A673 (cell line): ENCODE measurements around the gene FUNDC2. TPM values are rescaled to one million over a fixed set of nuclear protein-coding genes. Genes with fewer than 3 reads are reported as not detected.

Experiments
- BruUV-seq: library from RNA; stranded (reverse); fragments of 400-500 nt; replicated peaks from 2 replicates; lab custom pipeline; 2021; lab: Mats Ljungman, UMichigan
- CTCF ChIA-PET: fragments of 300-600 bp; sonication (Branson Sonifier 250); formaldehyde crosslinking; loops from one replicate; lab custom pipeline; 2022; ENCODE audit warnings: antibody characterized with exemption; lab: Charles Lee
- POLR2A ChIA-PET: fragments of 300-600 bp; sonication (Branson Sonifier 250); formaldehyde crosslinking; loops from one replicate; lab custom pipeline; 2022; ENCODE audit warnings: antibody characterized with exemption; ENCODE audit not compliant: low non-redundant PET; lab: Charles Lee
- DNase-seq: peaks from one replicate; pipeline ENCODE4 v3.0.0-alpha.2; 2015; ENCODE audit warnings: low spot score
- H3K27ac ChIP-seq: fragments of 200-600 bp; sonication (generic); 2 replicates; pipeline ENCODE4 v1.5.1; 2016; ENCODE audit warnings: mixed run types, low read depth, mild to moderate bottlenecking, mixed read lengths, antibody characterized with exemption, low read length; ENCODE audit not compliant: poor library complexity, severe bottlenecking
- H3K27me3 ChIP-seq: fragments of 200-600 bp; sonication (generic); replicated peaks from 2 replicates; pipeline ENCODE4 v1.6.1; 2017; ENCODE audit warnings: mixed run types, low read depth, mild to moderate bottlenecking, mixed read lengths, antibody characterized with exemption, low read length; ENCODE audit not compliant: insufficient read depth, poor library complexity
- H3K36me3 ChIP-seq: fragments of 200-600 bp; sonication (generic); 2 replicates; pipeline ENCODE4 v1.6.1; 2016; ENCODE audit warnings: mixed run types, mild to moderate bottlenecking, mixed read lengths, antibody characterized with exemption, low read length; ENCODE audit not compliant: insufficient read depth, poor library complexity, severe bottlenecking
- H3K4me1 ChIP-seq: fragments of 200-600 bp; sonication (generic); 2 replicates; pipeline ENCODE4 v1.6.1; 2017; ENCODE audit warnings: mixed run types, mild to moderate bottlenecking, mixed read lengths, antibody characterized with exemption, low read length; ENCODE audit not compliant: insufficient read depth, poor library complexity, severe bottlenecking
- H3K4me3 ChIP-seq: fragments of 200-600 bp; sonication (generic); 2 replicates; pipeline ENCODE4 v1.5.1; 2016; ENCODE audit warnings: low read depth, mixed run types, mild to moderate bottlenecking, mixed read lengths, low read length; ENCODE audit not compliant: poor library complexity, severe bottlenecking
- H3K9me3 ChIP-seq: fragments of 200-600 bp; sonication (generic); 2 replicates; pipeline ENCODE4 v1.6.1; 2016; ENCODE audit warnings: mixed run types, low read depth, mild to moderate bottlenecking, mixed read lengths, antibody characterized with exemption, low read length; ENCODE audit not compliant: poor library complexity, severe bottlenecking
- EZH2 ChIP-seq: fragments of 200-600 bp; sonication (generic); IDR thresholded peaks from 2 replicates; pipeline ENCODE4 v1.6.1; 2017; ENCODE audit warnings: borderline replicate concordance, low read depth, mild to moderate bottlenecking, mixed read lengths, antibody characterized with exemption, low read length; ENCODE audit not compliant: poor library complexity, severe bottlenecking
- intact Hi-C: fragments of 100-400 bp; cut with micrococcal nuclease; formaldehyde crosslinking; loops from one replicate; pipeline ENCODE4 v1.10.0; 2022; ENCODE audit not compliant: unreplicated experiment
- total RNA-seq: library from RNA; stranded (reverse); gene quantifications from 2 replicates; pipeline ENCODE4 v1.2.3, GENCODE V29; 2021
- TF ChIP-seq, protein P1 (sequence below): fragments of 300-800, 200-600 bp; sonication (generic); conservative IDR thresholded peaks from 2 replicates; pipeline ENCODE4 v1.5.1; 2017; ENCODE audit warnings: low read depth, mild to moderate bottlenecking, antibody characterized with exemption, low read length, moderate library complexity, mixed read lengths

The FUNDC2 gene
- total RNA-seq, 1 experiment from 2014 or later: 84.6 TPM

DNA sequence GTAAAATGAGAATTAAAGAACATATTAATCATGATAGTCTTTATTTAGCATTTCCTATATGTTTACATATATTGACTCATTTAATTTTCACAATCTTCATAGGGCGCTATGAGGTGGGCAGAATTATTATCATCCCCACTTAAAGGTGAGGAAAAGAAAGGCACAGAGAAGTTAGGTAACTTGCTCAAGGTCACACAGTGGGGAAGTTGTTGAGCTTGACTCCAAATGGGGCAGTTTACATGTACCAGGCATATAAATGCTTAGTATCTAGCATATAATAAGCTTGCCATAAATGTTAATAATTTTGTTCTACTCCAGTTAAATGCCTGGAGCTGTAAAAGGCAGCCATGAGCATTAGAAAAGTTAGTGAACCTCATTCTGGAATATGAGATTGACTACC lies 42.8 kb downstream of the FUNDC2 start:
- Histone ChIP-seq H3K27ac (no peak overlapping the region), H3K9me3 (no peaks in the 10 kb centered on the region), H3K4me3 (peak overlapping the region; percentile 77), H3K4me1 (peaks cover 9% of the 10 kb centered on the region), H3K27me3 (no peaks in the 10 kb centered on the region), H3K36me3 (peaks cover 6% of the 10 kb centered on the region)
- DNase-seq: no peak
- ChIA-PET CTCF (interaction anchor here (0.6 kb wide), 1 partner anchor 43 kb away, joined by 6 read pairs; the partner anchor contains the start of gene FUNDC2), POLR2A (no interaction called here)
- TF ChIP-seq, protein P1, sequence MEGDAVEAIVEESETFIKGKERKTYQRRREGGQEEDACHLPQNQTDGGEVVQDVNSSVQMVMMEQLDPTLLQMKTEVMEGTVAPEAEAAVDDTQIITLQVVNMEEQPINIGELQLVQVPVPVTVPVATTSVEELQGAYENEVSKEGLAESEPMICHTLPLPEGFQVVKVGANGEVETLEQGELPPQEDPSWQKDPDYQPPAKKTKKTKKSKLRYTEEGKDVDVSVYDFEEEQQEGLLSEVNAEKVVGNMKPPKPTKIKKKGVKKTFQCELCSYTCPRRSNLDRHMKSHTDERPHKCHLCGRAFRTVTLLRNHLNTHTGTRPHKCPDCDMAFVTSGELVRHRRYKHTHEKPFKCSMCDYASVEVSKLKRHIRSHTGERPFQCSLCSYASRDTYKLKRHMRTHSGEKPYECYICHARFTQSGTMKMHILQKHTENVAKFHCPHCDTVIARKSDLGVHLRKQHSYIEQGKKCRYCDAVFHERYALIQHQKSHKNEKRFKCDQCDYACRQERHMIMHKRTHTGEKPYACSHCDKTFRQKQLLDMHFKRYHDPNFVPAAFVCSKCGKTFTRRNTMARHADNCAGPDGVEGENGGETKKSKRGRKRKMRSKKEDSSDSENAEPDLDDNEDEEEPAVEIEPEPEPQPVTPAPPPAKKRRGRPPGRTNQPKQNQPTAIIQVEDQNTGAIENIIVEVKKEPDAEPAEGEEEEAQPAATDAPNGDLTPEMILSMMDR: no peak
- no peak for TF ChIP-seq EZH2
- intact Hi-C loops: no loop called here
- no TSS peak for BruUV-seq

DNA sequence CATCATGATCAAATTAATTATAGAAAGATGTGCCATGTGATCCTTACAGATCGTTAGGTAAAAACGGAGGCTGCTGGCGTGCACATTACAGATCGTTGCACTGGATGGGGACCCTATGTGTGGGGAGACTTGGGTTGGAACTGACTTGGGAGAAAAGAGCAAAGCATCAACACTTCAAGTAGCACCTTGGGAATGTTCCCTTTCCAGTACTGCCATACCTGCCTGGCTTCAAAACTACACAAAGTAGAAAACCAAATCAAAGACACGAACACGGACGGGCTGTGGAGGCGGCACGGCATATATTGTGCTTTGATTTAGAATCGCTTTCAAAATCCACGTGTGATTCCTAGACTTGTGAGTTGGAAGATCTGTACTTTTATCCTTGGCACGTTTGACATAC lies 43.4 kb downstream of the FUNDC2 start:
- no peak for DNase-seq
- no peak for TF ChIP-seq EZH2
- TF ChIP-seq, protein P1: no peak
- TSS peak; percentile 57 for BruUV-seq
- ChIA-PET CTCF (no interaction called here), POLR2A (no interaction called here)
- Histone ChIP-seq H3K27me3 (no peaks in the 10 kb centered on the region), H3K36me3 (peaks cover 10% of the 10 kb centered on the region), H3K4me1 (peaks cover 9% of the 10 kb centered on the region), H3K9me3 (no peaks in the 10 kb centered on the region), H3K4me3 (peak overlapping the region; percentile 77), H3K27ac (peak overlapping the region; percentile 59)
- intact Hi-C loops: no loop called here

DNA sequence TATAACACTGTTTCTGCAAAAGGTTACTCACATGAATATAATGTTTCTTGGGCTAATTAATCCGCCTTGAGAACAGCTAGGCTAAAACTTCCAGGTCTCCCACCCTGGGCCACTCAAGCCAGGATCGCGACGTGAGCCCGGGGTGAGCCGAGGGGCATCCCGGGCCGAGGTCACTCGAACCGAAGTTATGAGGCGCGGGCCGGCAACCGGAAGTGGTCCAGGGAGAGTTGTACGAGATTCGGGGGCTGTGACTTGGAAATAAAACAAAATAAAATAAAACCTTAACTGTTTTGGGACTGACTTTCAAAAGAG lies 44.0 kb downstream of the FUNDC2 start:
- peak overlapping the region; percentile 77 for H3K4me3 ChIP-seq
- no peaks in the 10 kb centered on the region for H3K9me3 ChIP-seq
- H3K4me1 ChIP-seq: peaks cover 9% of the 10 kb centered on the region
- ChIA-PET POLR2A (no interaction called here), CTCF (no interaction called here)
- peak overlapping the region; percentile 59 for H3K27ac ChIP-seq
- TF ChIP-seq, protein P1: no peak
- no peak for TF ChIP-seq EZH2
- H3K36me3 ChIP-seq: peaks cover 10% of the 10 kb centered on the region
- intact Hi-C loops: no loop called here
- no peak for DNase-seq
- BruUV-seq: no TSS peak
- no peaks in the 10 kb centered on the region for H3K27me3 ChIP-seq
